Peyer's patch (tissue), 4 donors: ENCODE data around the gene NCAN.

Source experiments
- CTCF ChIP-seq, 6 experiments: fragments of 450-650 bp in 4 of 6; fragments of 200-600 bp in 2 of 6; sonication (generic) in 1 of 6; IDR thresholded peaks; one replicate each; pipeline ENCODE4 v1.5.1; 2017 to 2019; ENCODE audit warnings: antibody characterized with exemption in 6 of 6, mild to moderate bottlenecking in 3 of 6, moderate library complexity in 1 of 6
- POLR2A ChIP-seq, 2 donors: fragments of 450-650 bp; IDR thresholded peaks; one replicate each; pipeline ENCODE4 v1.5.1; 2017; ENCODE audit warnings: antibody characterized with exemption in 2 of 2, mild to moderate bottlenecking in 2 of 2, moderate library complexity in 2 of 2

GRCh38 chr19:19218911-19219310 lies 7.2 kb downstream of the NCAN start:
- TF ChIP-seq POLR2A (IDR thresholded peaks at IDR 0.05) (no peak), CTCF (IDR thresholded peaks at IDR 0.05) (no peak)
